GM23338 (cell line): Measurements from ENCODE around the gene GLUL. TPM values are rescaled to one million over a fixed set of nuclear protein-coding genes. Genes with fewer than 3 reads are reported as not detected.

Source experiments
- ATAC-seq: fragments of 200-7000 bp; cut with Tn5 transposase; 3 replicates; pipeline ENCODE4 v1.9.1; 2020
- DNase-seq: peaks from one replicate; pipeline ENCODE4 v3.0.0-alpha.2; 2015; ENCODE audit warnings: low spot score
- H2AFZ ChIP-seq: fragments of 200-600 bp; sonication (generic); 2 replicates; pipeline ENCODE4 v1.8.0; 2016; ENCODE audit warnings: antibody characterized with exemption, mild to moderate bottlenecking, moderate library complexity
- H3F3A ChIP-seq: fragments of 200-600 bp; sonication (generic); replicated peaks from 2 replicates; pipeline ENCODE4 v1.8.0; 2017; ENCODE audit warnings: antibody characterized with exemption, mixed run types, low read depth
- H3K27ac ChIP-seq: fragments of 200-600 bp; sonication (generic); 2 replicates; pipeline ENCODE4 v1.6.1; 2016; ENCODE audit warnings: low read depth
- H3K27me3 ChIP-seq: fragments of 200-600 bp; sonication (generic); 2 replicates; pipeline ENCODE4 v1.8.0; 2016; ENCODE audit warnings: mild to moderate bottlenecking, mixed run types, moderate library complexity; ENCODE audit not compliant: insufficient read depth
- H3K36me3 ChIP-seq: fragments of 200-600 bp; sonication (generic); 2 replicates; pipeline ENCODE4 v1.8.0; 2016; ENCODE audit warnings: mild to moderate bottlenecking; ENCODE audit not compliant: insufficient read depth
- H3K4me1 ChIP-seq: fragments of 200-600 bp; sonication (generic); 2 replicates; pipeline ENCODE4 v1.8.0; 2016; ENCODE audit warnings: mild to moderate bottlenecking, moderate library complexity; ENCODE audit not compliant: insufficient read depth
- H3K4me2 ChIP-seq: fragments of 200-600 bp; sonication (generic); 2 replicates; pipeline ENCODE4 v1.7.1; 2017; ENCODE audit warnings: mixed run types
- H3K4me3 ChIP-seq: fragments of 200-600 bp; sonication (generic); 2 replicates; pipeline ENCODE4 v1.6.1; 2016; ENCODE audit warnings: mixed run types
- H3K79me2 ChIP-seq: fragments of 200-600 bp; sonication (generic); replicated peaks from 2 replicates; pipeline ENCODE4 v1.8.0; 2017; ENCODE audit warnings: mild to moderate bottlenecking; ENCODE audit not compliant: insufficient read depth
- H3K9me2 ChIP-seq: fragments of 200-600 bp; sonication (generic); 2 replicates; pipeline ENCODE4 v1.8.0; 2017; ENCODE audit not compliant: insufficient read depth
- H4K20me1 ChIP-seq: fragments of 200-600 bp; sonication (generic); replicated peaks from 2 replicates; pipeline ENCODE4 v1.8.0; 2017; ENCODE audit warnings: mild to moderate bottlenecking; ENCODE audit not compliant: insufficient read depth
- H3K27ac Mint-ChIP-seq: 2 replicates; pipeline ENCODE4 v1.8.0; 2020; ENCODE audit warnings: inconsistent platforms, mild to moderate bottlenecking, moderate library complexity, mixed read lengths
- H3K27me3 Mint-ChIP-seq: 3 replicates; pipeline ENCODE4 v1.8.0; 2022; ENCODE audit warnings: low read depth, mild to moderate bottlenecking, moderate library complexity, mixed read lengths, inconsistent platforms; ENCODE audit not compliant: insufficient read depth, poor library complexity
- H3K36me3 Mint-ChIP-seq: 3 replicates; pipeline ENCODE4 v1.8.0; 2021; ENCODE audit warnings: low read depth, mild to moderate bottlenecking, inconsistent platforms, moderate library complexity, mixed read lengths
- H3K4me1 Mint-ChIP-seq: 3 replicates; pipeline ENCODE4 v1.8.0; 2020; ENCODE audit warnings: mild to moderate bottlenecking, inconsistent platforms, mixed read lengths
- H3K4me3 Mint-ChIP-seq: 3 replicates; pipeline ENCODE4 v1.8.0; 2021; ENCODE audit warnings: moderate library complexity, mild to moderate bottlenecking, inconsistent platforms, mixed read lengths
- H3K9me3 Mint-ChIP-seq: 3 replicates; pipeline ENCODE4 v1.8.0; 2020; ENCODE audit warnings: moderate library complexity, mild to moderate bottlenecking, inconsistent platforms, mixed read lengths
- CREB1 ChIP-seq: fragments of 250-450 bp; sonication (Bioruptor Pico); IDR thresholded peaks from 2 replicates; pipeline ENCODE4 v1.5.0; 2020; ENCODE audit warnings: low read depth, mild to moderate bottlenecking, moderate library complexity
- CTCF ChIP-seq, 2 experiments: fragments of 200-600 bp in 1 of 2; sonication (generic) in 1 of 2; conservative IDR thresholded peaks; 2 replicates each; pipeline versions ENCODE4 v1.5.1 to v1.6.1; 2016 to 2017; ENCODE audit warnings: antibody characterized with exemption in 2 of 2, low read depth in 2 of 2, mild to moderate bottlenecking in 2 of 2, moderate library complexity in 1 of 2
- EZH2 ChIP-seq: fragments of 200-600 bp; sonication (generic); IDR thresholded peaks from one replicate; pipeline ENCODE4 v1.8.0; 2017; ENCODE audit warnings: antibody characterized with exemption, mild to moderate bottlenecking, low read depth; ENCODE audit not compliant: unreplicated experiment
- EZH2phosphoT487 ChIP-seq: fragments of 200-600 bp; sonication (generic); IDR thresholded peaks from one replicate; pipeline ENCODE4 v1.8.1; 2018; ENCODE audit warnings: antibody characterized with exemption; ENCODE audit not compliant: unreplicated experiment
- JUNB ChIP-seq: IDR thresholded peaks from one replicate; pipeline ENCODE4 v1.6.1; 2016; ENCODE audit warnings: antibody characterized with exemption; ENCODE audit not compliant: unreplicated experiment
- POLR2AphosphoS5 ChIP-seq: IDR thresholded peaks from 2 replicates; pipeline ENCODE4 v1.6.1; 2016; ENCODE audit warnings: antibody characterized with exemption, low read depth
- REST ChIP-seq: IDR thresholded peaks from one replicate; pipeline ENCODE4 v1.6.1; 2018; ENCODE audit warnings: antibody characterized with exemption; ENCODE audit not compliant: unreplicated experiment
- STAT1 ChIP-seq: IDR thresholded peaks from one replicate; pipeline ENCODE4 v1.6.1; 2016; ENCODE audit warnings: antibody characterized with exemption; ENCODE audit not compliant: unreplicated experiment
- ZNF462 ChIP-seq: fragments of 250-450 bp; sonication (Bioruptor Pico); IDR thresholded peaks from 2 replicates; pipeline ENCODE4 v1.5.0; 2020; ENCODE audit warnings: mild to moderate bottlenecking, moderate library complexity
- polyA plus RNA-seq: library from polyadenylated mRNA; unstranded; fragments of >200 nt; fragmentation: Nextera tagmentation; extraction: Ambion mirVana; gene quantifications from 2 replicates; pipeline ENCODE4 v1.2.1, GENCODE V29; 2016
- total RNA-seq: library from RNA; depleted of rRNA; stranded (reverse); fragments of >200 nt; shearing (Covaris generic); gene quantifications from 2 replicates; pipeline ENCODE4 v1.2.3, GENCODE V29; 2014

Gene GLUL
- total and polyA plus RNA-seq, 2 experiments from 2014 or later, result 254 to 356 TPM

- H3K36me3 Mint-ChIP-seq, result no peaks in the 10 kb centered on the region
Measured at GRCh38 chr1:182339684-182340083, 51.9 kb downstream of the GLUL start.

More at GRCh38 chr1:182339684-182340083, 51.9 kb downstream of the GLUL start:
- no peak overlapping the region for H3K4me3 Mint-ChIP-seq
- Histone ChIP-seq H2AFZ (no peak overlapping the region), H3F3A (no peaks in the 10 kb centered on the region), H3K4me1 (no peaks in the 10 kb centered on the region), H3K4me3 (no peak overlapping the region), H4K20me1 (no peaks in the 10 kb centered on the region), H3K36me3 (no peaks in the 10 kb centered on the region), H3K9me2 (no peaks in the 10 kb centered on the region), H3K27me3 (no peaks in the 10 kb centered on the region), H3K27ac (no peak overlapping the region), H3K4me2 (no peak overlapping the region), H3K79me2 (no peaks in the 10 kb centered on the region)
- TF ChIP-seq ZNF462 (CRISPR knock-in tag) (no peak), JUNB (no peak), POLR2AphosphoS5 (no peak), CTCF (conservative IDR thresholded peaks at IDR 0.05; ENCODE audit: low read depth in 2 of 2) (no peak), CREB1 (no peak), EZH2phosphoT487 (no peak), EZH2 (no peak), REST (no peak), STAT1 (no peak)
- H3K27ac Mint-ChIP-seq, result no peak overlapping the region
- H3K27me3 Mint-ChIP-seq, result no peaks in the 10 kb centered on the region
- ATAC-seq (no peak), DNase-seq (no peak)
- peaks cover 8% of the 10 kb centered on the region; the same call in 2 of the 3 replicates for H3K4me1 Mint-ChIP-seq
- no peaks in the 10 kb centered on the region for H3K9me3 Mint-ChIP-seq
